Neural cell (in vitro differentiated cells): ENCODE data around the gene ETNK1. TPM values are rescaled to one million over a fixed set of nuclear protein-coding genes. Genes with fewer than 3 reads are reported as not detected.

Experiments used
- H2AFZ ChIP-seq: fragments of 200-600, 300-800 bp; sonication (generic), shearing (Covaris generic); 2 replicates; pipeline ENCODE4 v1.6.0; 2014; ENCODE audit warnings: low read depth, mild to moderate bottlenecking, antibody characterized with exemption, low read length, moderate library complexity
- H3F3A ChIP-seq: fragments of 200-600 bp; shearing (Covaris generic); 2 replicates; pipeline ENCODE4 v1.6.1; 2016; ENCODE audit warnings: mild to moderate bottlenecking, moderate library complexity, mixed read lengths, antibody characterized with exemption, low read length; ENCODE audit not compliant: insufficient read depth, poor library complexity, severe bottlenecking
- H3K27ac ChIP-seq: fragments of 200-600, 300-800 bp; sonication (generic), shearing (Covaris generic); 2 replicates; pipeline ENCODE4 v1.5.1; 2014; ENCODE audit warnings: mild to moderate bottlenecking, low read length, moderate library complexity
- H3K27me3 ChIP-seq: fragments of 300-800, 200-600 bp; sonication (generic), shearing (Covaris generic); 2 replicates; pipeline ENCODE4 v1.6.0; 2014; ENCODE audit warnings: mild to moderate bottlenecking, low read depth, low read length, moderate library complexity; ENCODE audit not compliant: insufficient read depth
- H3K36me3 ChIP-seq: fragments of 300-800, 200-600 bp; sonication (generic), shearing (Covaris generic); 2 replicates; pipeline ENCODE4 v1.5.1; 2014; ENCODE audit warnings: mild to moderate bottlenecking, antibody characterized with exemption, low read length, moderate library complexity; ENCODE audit not compliant: insufficient read depth
- H3K4me2 ChIP-seq: fragments of 300-800, 200-600 bp; sonication (generic), shearing (Covaris generic); 2 replicates; pipeline ENCODE4 v1.6.0; 2014; ENCODE audit warnings: mild to moderate bottlenecking, low read length
- H3K4me3 ChIP-seq: fragments of 300-800, 200-600 bp; sonication (generic), shearing (Covaris generic); 2 replicates; pipeline ENCODE4 v1.5.1; 2014; ENCODE audit warnings: mild to moderate bottlenecking, low read length, moderate library complexity
- H3K79me2 ChIP-seq: fragments of 200-600 bp; shearing (Covaris generic); replicated peaks from 2 replicates; pipeline ENCODE4 v1.6.0; 2014; ENCODE audit warnings: mild to moderate bottlenecking, low read length, moderate library complexity; ENCODE audit not compliant: insufficient read depth
- H3K9ac ChIP-seq: fragments of 300-800, 200-600 bp; sonication (generic), shearing (Covaris generic); 2 replicates; pipeline ENCODE4 v1.6.1; 2016; ENCODE audit warnings: mild to moderate bottlenecking, low read length, mixed read lengths
- H3K9me2 ChIP-seq: fragments of 200-600 bp; shearing (Covaris generic); 2 replicates; pipeline ENCODE4 v1.6.1; 2016; ENCODE audit warnings: mild to moderate bottlenecking, low read length, mixed read lengths; ENCODE audit not compliant: insufficient read depth
- H3K9me3 ChIP-seq: fragments of 200-600, 300-800 bp; sonication (generic), shearing (Covaris generic); 2 replicates; pipeline ENCODE4 v1.6.1; 2016; ENCODE audit warnings: mild to moderate bottlenecking, mixed run types, low read length, moderate library complexity, mixed read lengths
- H4K20me1 ChIP-seq: fragments of 200-600 bp; shearing (Covaris generic); 2 replicates; pipeline ENCODE4 v1.6.1; 2016; ENCODE audit warnings: mild to moderate bottlenecking, mixed run types; ENCODE audit not compliant: insufficient read depth
- EP300 ChIP-seq: fragments of 450-650 bp; conservative IDR thresholded peaks from 2 replicates; pipeline ENCODE4 v1.6.1; 2014; ENCODE audit warnings: antibody characterized with exemption, mild to moderate bottlenecking, moderate library complexity; ENCODE audit not compliant: poor library complexity, severe bottlenecking
- EZH2 ChIP-seq: fragments of 200-600, 300-800 bp; shearing (Covaris generic), sonication (generic); IDR thresholded peaks from 2 replicates; pipeline ENCODE4 v1.6.1; 2014; ENCODE audit warnings: antibody characterized with exemption, low read length, borderline replicate concordance, mild to moderate bottlenecking; ENCODE audit not compliant: insufficient read depth, poor library complexity, severe bottlenecking
- MXI1 ChIP-seq: fragments of 450-650 bp; conservative IDR thresholded peaks from 2 replicates; pipeline ENCODE4 v1.6.1; 2014; ENCODE audit warnings: antibody characterized with exemption, mild to moderate bottlenecking; ENCODE audit not compliant: poor library complexity, severe bottlenecking
- POLR2AphosphoS5 ChIP-seq: IDR thresholded peaks from 2 replicates; pipeline ENCODE4 v1.6.1; 2012
- RAD21 ChIP-seq: fragments of 450-650 bp; conservative IDR thresholded peaks from 2 replicates; pipeline ENCODE4 v1.6.1; 2014; ENCODE audit warnings: antibody characterized with exemption, mild to moderate bottlenecking, moderate library complexity
- SMC3 ChIP-seq: fragments of 450-650 bp; conservative IDR thresholded peaks from 2 replicates; pipeline ENCODE4 v1.6.1; 2014; ENCODE audit warnings: antibody characterized with exemption, mild to moderate bottlenecking, moderate library complexity; ENCODE audit not compliant: poor library complexity
- TAF1 ChIP-seq: IDR thresholded peaks from 2 replicates; pipeline ENCODE4 v1.6.1; 2012; ENCODE audit warnings: low read depth
- polyA plus RNA-seq: library from polyadenylated mRNA; depleted of rRNA; stranded (reverse); fragments of >200 nt; gene quantifications from 2 replicates; pipeline ENCODE4 v1.2.3, GENCODE V29; 2014
- TF ChIP-seq, protein P1 (sequence below): fragments of 450-650 bp; IDR thresholded peaks from 2 replicates; pipeline ENCODE4 v1.5.1; 2014; ENCODE audit warnings: antibody characterized with exemption, mild to moderate bottlenecking, moderate library complexity; ENCODE audit not compliant: poor library complexity, severe bottlenecking
- TF ChIP-seq, protein P2 (sequence below): IDR thresholded peaks from 2 replicates; pipeline ENCODE4 v1.6.1; 2012; ENCODE audit warnings: borderline replicate concordance

ETNK1 gene
- polyA plus RNA-seq, 1 donor from 2014 or later, result 78.5 TPM

DNA sequence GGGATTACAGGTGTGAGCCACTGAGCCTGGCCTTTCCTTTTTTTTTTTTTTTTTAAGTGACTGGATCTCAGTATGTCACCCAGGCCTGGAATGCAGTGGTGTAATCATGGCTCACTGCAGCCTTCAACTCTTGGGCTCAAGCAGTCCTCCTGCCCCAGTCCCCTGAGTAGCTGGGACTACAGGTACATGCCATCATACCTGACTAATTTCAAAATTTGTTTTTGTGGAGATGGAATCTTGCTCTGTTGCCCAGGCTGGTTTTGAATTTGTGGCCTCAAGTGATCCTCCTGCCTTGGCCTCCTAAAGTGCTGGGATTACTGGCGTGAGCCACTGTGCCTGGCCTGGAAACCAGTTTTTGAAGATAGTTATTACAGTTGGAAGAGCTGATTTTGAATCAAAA lies 37.4 kb downstream of the ETNK1 start:
- TF ChIP-seq MXI1, result no peak
- H3K9me3 ChIP-seq, result no peaks in the 10 kb centered on the region
- H3K9me2 ChIP-seq, result no peaks in the 10 kb centered on the region
- no peaks in the 10 kb centered on the region for H3F3A ChIP-seq
- H3K4me2 ChIP-seq, result no peak overlapping the region
- no peak overlapping the region for H3K4me3 ChIP-seq
- no peak overlapping the region for H2AFZ ChIP-seq
- no peak overlapping the region for H3K9ac ChIP-seq
- H4K20me1 ChIP-seq, result no peaks in the 10 kb centered on the region
- H3K79me2 ChIP-seq, result no peaks in the 10 kb centered on the region
- H3K27ac ChIP-seq, result no peak overlapping the region
- H3K27me3 ChIP-seq, result no peaks in the 10 kb centered on the region
- no peaks in the 10 kb centered on the region for H3K36me3 ChIP-seq

DNA sequence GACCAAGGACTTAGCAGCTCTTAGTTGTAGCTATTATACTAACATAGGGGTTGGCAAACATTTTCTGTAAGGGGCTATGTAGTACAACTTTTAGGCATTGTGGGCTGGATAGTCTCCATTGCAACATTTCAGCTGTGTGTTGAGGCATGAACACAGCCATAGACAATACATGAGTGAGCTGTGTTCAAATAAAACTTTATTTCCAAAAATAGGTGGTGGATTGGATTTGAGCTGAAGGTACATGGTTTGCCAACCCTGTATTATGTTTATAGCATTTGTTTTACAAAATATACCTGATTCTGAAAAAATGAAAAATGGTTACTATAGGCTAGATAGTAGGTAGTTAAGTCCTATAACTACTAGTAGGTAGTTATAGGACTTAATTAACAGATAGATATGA lies 40.5 kb downstream of the ETNK1 start:
- H2AFZ ChIP-seq, result no peak overlapping the region
- no peaks in the 10 kb centered on the region for H3K9me3 ChIP-seq
- no peaks in the 10 kb centered on the region for H3K79me2 ChIP-seq
- H3K4me2 ChIP-seq, result no peak overlapping the region
- TF ChIP-seq EZH2 (no peak), EP300 (no peak), SMC3 (no peak), POLR2AphosphoS5 (no peak), RAD21 (no peak), TAF1 (no peak), MXI1 (no peak)
- TF ChIP-seq, protein P1, sequence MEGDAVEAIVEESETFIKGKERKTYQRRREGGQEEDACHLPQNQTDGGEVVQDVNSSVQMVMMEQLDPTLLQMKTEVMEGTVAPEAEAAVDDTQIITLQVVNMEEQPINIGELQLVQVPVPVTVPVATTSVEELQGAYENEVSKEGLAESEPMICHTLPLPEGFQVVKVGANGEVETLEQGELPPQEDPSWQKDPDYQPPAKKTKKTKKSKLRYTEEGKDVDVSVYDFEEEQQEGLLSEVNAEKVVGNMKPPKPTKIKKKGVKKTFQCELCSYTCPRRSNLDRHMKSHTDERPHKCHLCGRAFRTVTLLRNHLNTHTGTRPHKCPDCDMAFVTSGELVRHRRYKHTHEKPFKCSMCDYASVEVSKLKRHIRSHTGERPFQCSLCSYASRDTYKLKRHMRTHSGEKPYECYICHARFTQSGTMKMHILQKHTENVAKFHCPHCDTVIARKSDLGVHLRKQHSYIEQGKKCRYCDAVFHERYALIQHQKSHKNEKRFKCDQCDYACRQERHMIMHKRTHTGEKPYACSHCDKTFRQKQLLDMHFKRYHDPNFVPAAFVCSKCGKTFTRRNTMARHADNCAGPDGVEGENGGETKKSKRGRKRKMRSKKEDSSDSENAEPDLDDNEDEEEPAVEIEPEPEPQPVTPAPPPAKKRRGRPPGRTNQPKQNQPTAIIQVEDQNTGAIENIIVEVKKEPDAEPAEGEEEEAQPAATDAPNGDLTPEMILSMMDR, result no peak
- TF ChIP-seq, protein P2, sequence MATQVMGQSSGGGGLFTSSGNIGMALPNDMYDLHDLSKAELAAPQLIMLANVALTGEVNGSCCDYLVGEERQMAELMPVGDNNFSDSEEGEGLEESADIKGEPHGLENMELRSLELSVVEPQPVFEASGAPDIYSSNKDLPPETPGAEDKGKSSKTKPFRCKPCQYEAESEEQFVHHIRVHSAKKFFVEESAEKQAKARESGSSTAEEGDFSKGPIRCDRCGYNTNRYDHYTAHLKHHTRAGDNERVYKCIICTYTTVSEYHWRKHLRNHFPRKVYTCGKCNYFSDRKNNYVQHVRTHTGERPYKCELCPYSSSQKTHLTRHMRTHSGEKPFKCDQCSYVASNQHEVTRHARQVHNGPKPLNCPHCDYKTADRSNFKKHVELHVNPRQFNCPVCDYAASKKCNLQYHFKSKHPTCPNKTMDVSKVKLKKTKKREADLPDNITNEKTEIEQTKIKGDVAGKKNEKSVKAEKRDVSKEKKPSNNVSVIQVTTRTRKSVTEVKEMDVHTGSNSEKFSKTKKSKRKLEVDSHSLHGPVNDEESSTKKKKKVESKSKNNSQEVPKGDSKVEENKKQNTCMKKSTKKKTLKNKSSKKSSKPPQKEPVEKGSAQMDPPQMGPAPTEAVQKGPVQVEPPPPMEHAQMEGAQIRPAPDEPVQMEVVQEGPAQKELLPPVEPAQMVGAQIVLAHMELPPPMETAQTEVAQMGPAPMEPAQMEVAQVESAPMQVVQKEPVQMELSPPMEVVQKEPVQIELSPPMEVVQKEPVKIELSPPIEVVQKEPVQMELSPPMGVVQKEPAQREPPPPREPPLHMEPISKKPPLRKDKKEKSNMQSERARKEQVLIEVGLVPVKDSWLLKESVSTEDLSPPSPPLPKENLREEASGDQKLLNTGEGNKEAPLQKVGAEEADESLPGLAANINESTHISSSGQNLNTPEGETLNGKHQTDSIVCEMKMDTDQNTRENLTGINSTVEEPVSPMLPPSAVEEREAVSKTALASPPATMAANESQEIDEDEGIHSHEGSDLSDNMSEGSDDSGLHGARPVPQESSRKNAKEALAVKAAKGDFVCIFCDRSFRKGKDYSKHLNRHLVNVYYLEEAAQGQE, result no peak
- H3K27ac ChIP-seq, result no peak overlapping the region
- no peaks in the 10 kb centered on the region for H3K36me3 ChIP-seq
- no peak overlapping the region for H3K9ac ChIP-seq
- H3F3A ChIP-seq, result no peaks in the 10 kb centered on the region
- no peak overlapping the region for H3K4me3 ChIP-seq
- H3K27me3 ChIP-seq, result no peaks in the 10 kb centered on the region
- no peaks in the 10 kb centered on the region for H4K20me1 ChIP-seq
- no peaks in the 10 kb centered on the region for H3K9me2 ChIP-seq

DNA sequence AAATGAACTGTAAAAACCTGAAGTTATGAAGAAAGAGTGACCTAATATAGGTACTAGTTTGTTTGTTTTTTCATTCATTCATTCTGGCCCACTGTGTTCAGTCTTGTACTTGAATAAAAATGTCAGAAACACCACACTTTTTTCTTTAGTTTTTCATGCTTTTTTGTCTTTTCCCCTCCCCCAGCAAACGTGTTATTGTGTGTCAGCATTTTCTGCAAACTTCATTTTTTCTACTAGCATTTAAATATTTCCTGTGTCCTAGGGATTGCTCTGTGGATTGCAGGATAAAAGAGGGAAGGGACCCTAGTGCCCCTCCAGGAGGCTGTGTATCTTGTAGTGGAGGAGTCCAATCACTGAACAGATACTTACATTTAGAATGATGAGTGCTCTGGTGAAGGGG lies 42.2 kb downstream of the ETNK1 start:
- H2AFZ ChIP-seq, result no peak overlapping the region
- H3K9ac ChIP-seq, result no peak overlapping the region
- H3K4me3 ChIP-seq, result no peak overlapping the region
- H3K27me3 ChIP-seq, result no peaks in the 10 kb centered on the region
- no peaks in the 10 kb centered on the region for H4K20me1 ChIP-seq
- H3K9me2 ChIP-seq, result no peaks in the 10 kb centered on the region
- no peaks in the 10 kb centered on the region for H3K36me3 ChIP-seq
- H3K27ac ChIP-seq, result no peak overlapping the region
- TF ChIP-seq TAF1, result no peak
- no peak for TF ChIP-seq RAD21
- TF ChIP-seq SMC3, result no peak
- no peak for TF ChIP-seq MXI1
- TF ChIP-seq, protein P1, result no peak
- TF ChIP-seq EZH2, result no peak
- TF ChIP-seq, protein P2, result no peak
- no peaks in the 10 kb centered on the region for H3K9me3 ChIP-seq
- H3F3A ChIP-seq, result no peaks in the 10 kb centered on the region
- no peak overlapping the region for H3K4me2 ChIP-seq
- H3K79me2 ChIP-seq, result no peaks in the 10 kb centered on the region
